ENCODE data around the gene TRAFD1. TPM values are rescaled to one million over a fixed set of nuclear protein-coding genes. Genes with fewer than 3 reads are reported as not detected.

Gene TRAFD1, protein sequence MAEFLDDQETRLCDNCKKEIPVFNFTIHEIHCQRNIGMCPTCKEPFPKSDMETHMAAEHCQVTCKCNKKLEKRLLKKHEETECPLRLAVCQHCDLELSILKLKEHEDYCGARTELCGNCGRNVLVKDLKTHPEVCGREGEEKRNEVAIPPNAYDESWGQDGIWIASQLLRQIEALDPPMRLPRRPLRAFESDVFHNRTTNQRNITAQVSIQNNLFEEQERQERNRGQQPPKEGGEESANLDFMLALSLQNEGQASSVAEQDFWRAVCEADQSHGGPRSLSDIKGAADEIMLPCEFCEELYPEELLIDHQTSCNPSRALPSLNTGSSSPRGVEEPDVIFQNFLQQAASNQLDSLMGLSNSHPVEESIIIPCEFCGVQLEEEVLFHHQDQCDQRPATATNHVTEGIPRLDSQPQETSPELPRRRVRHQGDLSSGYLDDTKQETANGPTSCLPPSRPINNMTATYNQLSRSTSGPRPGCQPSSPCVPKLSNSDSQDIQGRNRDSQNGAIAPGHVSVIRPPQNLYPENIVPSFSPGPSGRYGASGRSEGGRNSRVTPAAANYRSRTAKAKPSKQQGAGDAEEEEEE
- 24.6 and 40.1 TPM in 2 replicates for total RNA-seq

DNA sequence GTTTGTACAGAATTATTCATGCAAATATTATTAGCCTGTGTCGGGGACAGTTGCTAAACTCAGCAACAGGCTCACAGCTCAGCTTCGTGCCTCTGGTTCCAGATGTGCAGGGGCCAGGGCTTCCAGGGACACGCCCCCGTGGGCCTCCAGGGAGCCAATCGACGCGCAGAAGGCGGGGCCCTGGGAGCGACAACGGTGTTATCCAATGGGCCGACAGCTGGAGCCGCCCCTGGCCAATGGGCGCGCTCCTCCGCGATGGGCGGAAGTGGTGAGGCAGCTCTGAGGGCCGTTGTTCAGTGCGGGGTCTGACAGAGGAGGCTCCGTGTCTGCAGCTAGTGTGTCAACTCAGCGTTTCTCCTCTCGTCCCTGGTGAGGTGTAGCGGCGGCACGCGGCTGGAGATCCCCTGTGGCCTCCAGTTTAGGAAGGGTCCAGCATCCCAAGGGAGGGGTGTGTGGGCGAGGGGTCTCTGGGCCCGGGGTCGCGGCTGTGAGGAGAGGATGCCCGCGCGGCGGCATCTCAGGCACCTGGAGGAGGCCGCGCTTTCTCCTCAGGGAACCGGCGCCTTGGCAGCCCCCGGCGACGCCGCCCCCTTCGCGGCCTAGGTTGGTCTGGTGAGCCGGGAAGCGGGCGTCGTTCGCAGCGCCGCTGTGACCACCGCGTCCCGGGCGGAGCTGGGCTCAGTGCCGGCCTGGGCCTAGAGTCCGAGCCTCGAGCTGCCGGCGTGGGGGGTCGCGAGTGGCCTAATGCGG is at the start of gene TRAFD1:
Gene TRAFD1, plus strand, starts transcription at position 311 of the 750 bp plus-strand sequence. CDS start 4,963 bp downstream, outside the sequence.

DNA sequence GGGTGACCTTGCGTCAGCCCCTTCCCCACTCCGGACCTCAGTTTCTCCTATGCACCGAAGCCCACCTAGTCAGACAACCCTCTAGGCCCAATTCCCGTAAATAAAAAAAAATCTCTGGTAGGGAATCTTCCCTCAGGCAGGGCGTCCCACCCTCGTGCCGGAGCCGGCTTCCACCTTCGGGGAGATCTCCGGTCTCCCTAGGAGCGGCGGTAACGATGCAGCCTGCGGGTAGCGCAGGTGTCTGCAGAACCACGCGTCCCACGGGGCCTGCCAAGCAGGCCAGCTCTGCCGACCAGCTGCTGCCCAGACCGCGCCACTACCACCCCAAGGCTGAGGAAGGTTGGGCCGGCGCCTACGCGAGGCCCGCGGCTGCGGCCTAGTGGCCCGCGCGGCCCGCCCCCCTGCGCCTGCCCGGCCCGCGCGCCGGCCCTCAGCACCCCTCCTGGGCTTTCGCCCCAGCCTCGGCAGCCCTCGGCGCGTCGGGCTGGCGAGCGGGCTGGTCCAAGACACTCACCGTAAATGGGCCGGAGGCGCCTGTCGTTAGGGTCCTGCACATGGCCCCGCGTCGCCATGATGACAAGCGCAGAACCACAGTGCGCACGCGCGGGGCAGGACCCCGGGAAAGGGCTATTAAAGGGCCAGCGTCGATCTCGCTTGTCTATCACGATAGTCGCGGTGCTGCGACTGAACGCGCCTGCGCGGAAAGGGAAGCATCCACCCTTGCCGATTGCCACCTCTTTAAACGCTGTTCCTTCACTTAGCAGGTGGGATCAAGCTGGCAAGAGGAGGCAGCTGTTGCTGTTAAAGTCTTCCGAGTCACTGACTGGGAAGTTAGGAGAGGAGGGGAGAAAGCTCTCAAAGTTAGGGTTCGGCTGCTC is 16.9 kb upstream of the TRAFD1 start, which contains the start of gene NAA25:
Gene NAA25, minus strand, starts transcription at position 582 of the 878 bp plus-strand sequence. Its CDS starts 10 bp downstream, at position 572.

Other genes starting within 250 kb of the TRAFD1 start
- gene TMEM116, start 112.4 kb upstream of the TRAFD1 start, total RNA-seq: 7.5 and 10.7 TPM in 2 replicates
- gene ERP29, start 112.1 kb upstream of the TRAFD1 start, total RNA-seq: 71.2 and 85.5 TPM in 2 replicates
- 5.4 and 6.5 TPM in 2 replicates for gene NAA25, start 16.8 kb upstream of the TRAFD1 start, total RNA-seq